HCT116 (cell line): ENCODE data around the gene HIP1R. TPM values are rescaled to one million over a fixed set of nuclear protein-coding genes. Genes with fewer than 3 reads are reported as not detected.

Experiments used
- ATAC-seq: fragments of 200-7000 bp; cut with Tn5 transposase; 2 replicates; pipeline ENCODE4 v1.9.1; 2020; ENCODE audit warnings: mild to moderate bottlenecking, moderate library complexity
- BruUV-seq: library from RNA; stranded (reverse); fragments of 400-500 nt; replicated peaks from 2 replicates; lab custom pipeline; 2021; lab: Mats Ljungman, UMichigan
- CTCF ChIA-PET: fragments of 300-600 bp; sonication (Branson Sonifier 250); formaldehyde crosslinking; loops from one replicate; lab custom pipeline; 2021; ENCODE audit warnings: antibody characterized with exemption; lab: Charles Lee
- POLR2A ChIA-PET: fragments of 300-600, 350-600 bp; sonication (Branson Sonifier 250); formaldehyde crosslinking; loops from one replicate; lab custom pipeline; 2021; ENCODE audit warnings: antibody characterized with exemption; lab: Charles Lee
- RAD21 ChIA-PET, 2 experiments: fragments of 300-600 bp; sonication (Branson Sonifier 250); formaldehyde crosslinking; loops; one replicate each; lab custom pipeline; 2023; ENCODE audit warnings: low total read pairs in 2 of 2; ENCODE audit not compliant: uncharacterized antibody in 2 of 2, unreplicated experiment in 2 of 2, low non-redundant PET in 1 of 2; lab: Charles Lee
- DNase-seq: peaks from one replicate; pipeline ENCODE4 v3.0.0-alpha.2; 2010; ENCODE audit warnings: low read depth, low spot score
- H2AFZ ChIP-seq: fragments of 200-600 bp; shearing (Covaris generic), sonication (generic); 2 replicates; pipeline ENCODE4 v1.6.1; 2017; ENCODE audit warnings: low read depth, mixed run types, mixed read lengths, antibody characterized with exemption, low read length; ENCODE audit not compliant: poor library complexity, severe bottlenecking
- H3K27ac ChIP-seq: 2 replicates; pipeline ENCODE4 v1.5.1; 2012; ENCODE audit warnings: low read depth, low read length
- H3K27me3 ChIP-seq: fragments of 200-600 bp; sonication (generic); 2 replicates; pipeline ENCODE4 v1.6.1; 2016; ENCODE audit warnings: mixed run types, low read length, mixed read lengths; ENCODE audit not compliant: insufficient read depth
- H3K36me3 ChIP-seq, 2 experiments: fragments of 200-500 bp in 1 of 2; fragments of 200-600 bp in 1 of 2; sonication (Bioruptor generic) in 1 of 2; sonication (generic) in 1 of 2; 2 replicates each; pipeline versions ENCODE4 v1.5.1 to v1.6.1; 2014 to 2016; ENCODE audit warnings: low read length in 2 of 2, inconsistent platforms in 1 of 2, mixed read lengths in 1 of 2, mixed run types in 1 of 2; ENCODE audit not compliant: insufficient read depth in 2 of 2, control insufficient read depth in 1 of 2
- H3K4me1 ChIP-seq, 2 experiments: fragments of 200-600 bp in 1 of 2; sonication (generic) in 1 of 2; 2 replicates each; pipeline versions ENCODE4 v1.5.1 to v1.6.1; 2012 to 2017; ENCODE audit warnings: low read length in 2 of 2, inconsistent platforms in 1 of 2, mild to moderate bottlenecking in 1 of 2, mixed read lengths in 1 of 2, mixed run types in 1 of 2, moderate library complexity in 1 of 2; ENCODE audit not compliant: insufficient read depth in 2 of 2, control insufficient read depth in 1 of 2
- H3K4me2 ChIP-seq: fragments of 200-600 bp; sonication (generic); 2 replicates; pipeline ENCODE4 v1.6.1; 2017; ENCODE audit warnings: mixed run types, low read length, mixed read lengths
- H3K4me3 ChIP-seq, 2 experiments: fragments of 200-600 bp in 1 of 2; sonication (generic) in 1 of 2; replicated peaks in 1 of 2; 2 replicates each; pipeline ENCODE4 v1.5.1; 2011 to 2016; ENCODE audit warnings: low read length in 2 of 2, control low read depth in 1 of 2, low read depth in 1 of 2, mild to moderate bottlenecking in 1 of 2, mixed read lengths in 1 of 2, mixed run types in 1 of 2
- H3K79me2 ChIP-seq: fragments of 200-600 bp; sonication (generic); 2 replicates; pipeline ENCODE4 v1.6.1; 2017; ENCODE audit warnings: mild to moderate bottlenecking, mixed run types, low read length, moderate library complexity, mixed read lengths; ENCODE audit not compliant: insufficient read depth
- H3K9ac ChIP-seq: fragments of 200-600 bp; sonication (generic); 2 replicates; pipeline ENCODE4 v1.6.1; 2016; ENCODE audit warnings: low read length, mixed read lengths
- H3K9me2 ChIP-seq: fragments of 200-600 bp; sonication (generic), shearing (Covaris generic); 2 replicates; pipeline ENCODE4 v1.6.1; 2017; ENCODE audit warnings: mixed run types, mild to moderate bottlenecking, moderate library complexity; ENCODE audit not compliant: insufficient read depth
- H3K9me3 ChIP-seq, 2 experiments: fragments of 200-500 bp in 1 of 2; fragments of 200-600 bp in 1 of 2; sonication (Bioruptor generic) in 1 of 2; sonication (generic) in 1 of 2; 2 replicates each; pipeline ENCODE4 v1.6.1; 2014 to 2017; ENCODE audit warnings: low read length in 2 of 2, mixed read lengths in 2 of 2, inconsistent platforms in 1 of 2, low read depth in 1 of 2, mild to moderate bottlenecking in 1 of 2, mixed run types in 1 of 2, moderate library complexity in 1 of 2; ENCODE audit not compliant: control insufficient read depth in 1 of 2, insufficient read depth in 1 of 2
- H4K20me1 ChIP-seq: fragments of 200-600 bp; sonication (generic), shearing (Covaris generic); 2 replicates; pipeline ENCODE4 v1.6.1; 2017; ENCODE audit warnings: mixed run types, mild to moderate bottlenecking, moderate library complexity; ENCODE audit not compliant: insufficient read depth
- RAD21 ChIP-seq: IDR thresholded peaks from 2 replicates; pipeline ENCODE4 v1.6.1; 2012; ENCODE audit warnings: low read depth, mild to moderate bottlenecking
- ZNF274 ChIP-seq: fragments of 200-500 bp; sonication (Bioruptor generic); IDR thresholded peaks from 2 replicates; pipeline ENCODE4 v1.6.1; 2014; ENCODE audit warnings: mild to moderate bottlenecking, low read depth, low read length, inconsistent platforms
- intact Hi-C: fragments of 100-400 bp; cut with micrococcal nuclease; formaldehyde crosslinking; loops from 2 replicates; pipeline ENCODE4 v1.10.0; 2022
- total RNA-seq: library from RNA; stranded (reverse); gene quantifications from one replicate; pipeline ENCODE4 v1.2.1, GENCODE V29; 2021; ENCODE audit not compliant: unreplicated experiment
- TF ChIP-seq, protein P1 (sequence below): IDR thresholded peaks from 2 replicates; pipeline ENCODE4 v1.6.1; 2012
- TF ChIP-seq, protein P2 (sequence below), 3 experiments: fragments of 200-600 bp in 1 of 3; sonication (generic) in 1 of 3; IDR thresholded peaks in 2 of 3; conservative IDR thresholded peaks in 1 of 3; 2 replicates each; pipeline ENCODE4 v1.5.1; 2012 to 2017; ENCODE audit warnings: low read depth in 2 of 3, low read length in 2 of 3, antibody characterized with exemption in 1 of 3, borderline replicate concordance in 1 of 3, control low read depth in 1 of 3, mild to moderate bottlenecking in 1 of 3, mixed read lengths in 1 of 3, mixed run types in 1 of 3, moderate library complexity in 1 of 3; ENCODE audit not compliant: insufficient read depth in 1 of 3

HIP1R gene
- total RNA-seq, 1 experiment from 2014 or later, result 57.8 TPM

DNA sequence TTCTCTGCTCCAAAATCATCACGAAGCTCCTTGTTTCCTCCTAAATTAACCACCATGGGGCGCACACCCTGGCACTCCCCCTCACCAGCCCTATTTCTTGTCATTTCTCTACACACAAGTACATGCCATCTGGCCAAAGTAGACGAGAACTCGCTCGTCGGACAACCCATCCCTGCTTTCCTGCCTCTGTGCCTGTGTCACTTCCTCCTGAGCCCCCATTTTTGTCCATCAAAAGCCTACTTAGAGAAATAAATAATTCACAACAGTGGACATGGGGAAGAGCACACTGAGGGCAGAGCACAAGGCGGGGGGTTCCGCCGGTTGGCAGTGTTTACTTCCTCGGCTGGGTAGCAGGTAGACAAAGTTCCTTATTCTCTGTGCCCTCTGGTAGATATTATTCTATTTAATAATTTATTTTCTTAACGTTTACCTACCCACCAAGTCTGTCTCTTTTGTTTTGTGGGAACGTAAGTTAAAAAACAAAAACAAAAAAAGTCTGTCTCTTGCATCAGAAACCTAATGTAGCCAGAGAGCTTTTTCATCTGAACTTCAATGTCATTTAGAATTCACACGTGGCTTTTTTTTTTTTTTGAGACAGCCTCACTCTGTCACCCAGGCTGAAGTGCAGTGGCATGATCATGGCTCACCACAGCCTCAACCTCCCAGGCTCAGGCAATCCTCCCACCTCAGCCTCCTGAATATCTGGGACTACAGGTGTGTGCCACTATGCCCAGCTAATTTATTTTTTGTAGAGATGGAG lies 54.7 kb downstream of the HIP1R start:
- BruUV-seq, result no TSS peak
- Histone ChIP-seq H3K79me2 (peaks cover 99% of the 10 kb centered on the region), H3K9ac (peak overlapping the region; percentile 69), H4K20me1 (peaks cover 6% of the 10 kb centered on the region; the same call in 1 of the 2 replicates), H2AFZ (no peak overlapping the region), H3K9me3 (no peaks in the 10 kb centered on the region), H3K4me2 (peak overlapping the region; percentile 86), H3K9me2 (no peaks in the 10 kb centered on the region), H3K27me3 (no peaks in the 10 kb centered on the region), H3K4me3 (peak overlapping the region in 1 of 2 experiments; percentile 29; a peak in 1 of 4 replicates), H3K36me3 (no peaks in the 10 kb centered on the region), H3K4me1 (peaks cover 83 to 97% of the 10 kb centered on the region in 2 experiments), H3K27ac (peak overlapping the region; percentile 82)
- intact Hi-C loops, result loop anchor here (5.0 kb wide), 1 partner anchor 32 kb away; no protein-coding TSS in a partner anchor
- ATAC-seq, result no peak
- ChIA-PET RAD21 (no interaction called here), POLR2A (interaction anchor here (0.7 to 2.5 kb wide), 4 partner anchors 30 to 1849 kb away, joined by 4 to 14 read pairs (median 8); no protein-coding TSS in a partner anchor), CTCF (interaction anchor here (1.3 kb wide), 1 partner anchor 9 kb away, joined by 4 read pairs; no protein-coding TSS in a partner anchor)
- TF ChIP-seq, protein P1, sequence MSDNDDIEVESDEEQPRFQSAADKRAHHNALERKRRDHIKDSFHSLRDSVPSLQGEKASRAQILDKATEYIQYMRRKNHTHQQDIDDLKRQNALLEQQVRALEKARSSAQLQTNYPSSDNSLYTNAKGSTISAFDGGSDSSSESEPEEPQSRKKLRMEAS, result no peak
- TF ChIP-seq RAD21, result no peak
- TF ChIP-seq, protein P2, sequence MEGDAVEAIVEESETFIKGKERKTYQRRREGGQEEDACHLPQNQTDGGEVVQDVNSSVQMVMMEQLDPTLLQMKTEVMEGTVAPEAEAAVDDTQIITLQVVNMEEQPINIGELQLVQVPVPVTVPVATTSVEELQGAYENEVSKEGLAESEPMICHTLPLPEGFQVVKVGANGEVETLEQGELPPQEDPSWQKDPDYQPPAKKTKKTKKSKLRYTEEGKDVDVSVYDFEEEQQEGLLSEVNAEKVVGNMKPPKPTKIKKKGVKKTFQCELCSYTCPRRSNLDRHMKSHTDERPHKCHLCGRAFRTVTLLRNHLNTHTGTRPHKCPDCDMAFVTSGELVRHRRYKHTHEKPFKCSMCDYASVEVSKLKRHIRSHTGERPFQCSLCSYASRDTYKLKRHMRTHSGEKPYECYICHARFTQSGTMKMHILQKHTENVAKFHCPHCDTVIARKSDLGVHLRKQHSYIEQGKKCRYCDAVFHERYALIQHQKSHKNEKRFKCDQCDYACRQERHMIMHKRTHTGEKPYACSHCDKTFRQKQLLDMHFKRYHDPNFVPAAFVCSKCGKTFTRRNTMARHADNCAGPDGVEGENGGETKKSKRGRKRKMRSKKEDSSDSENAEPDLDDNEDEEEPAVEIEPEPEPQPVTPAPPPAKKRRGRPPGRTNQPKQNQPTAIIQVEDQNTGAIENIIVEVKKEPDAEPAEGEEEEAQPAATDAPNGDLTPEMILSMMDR (IDR thresholded peaks at IDR 0.05 in 2 of 3, conservative IDR thresholded peaks at IDR 0.05 in 1 of 3; ENCODE audit: borderline replicate concordance in 1 of 3, insufficient read depth in 1 of 3, low read depth in 2 of 3, low read length in 2 of 3), result peak in 2 of 3 experiments; percentile 9; a peak in 1 of 6 replicates
- no peak for TF ChIP-seq ZNF274
- no peak for DNase-seq
